GM23338 (cell line): Measurements from ENCODE around the gene TTC17. TPM values are rescaled to one million over a fixed set of nuclear protein-coding genes. Genes with fewer than 3 reads are reported as not detected.
"Not testable (repeated sequence)": the region's sequence is repeated elsewhere in the genome, so short reads cannot be mapped to it uniquely, and the experiment has no call there.

Source experiments
- ATAC-seq: fragments of 200-7000 bp; cut with Tn5 transposase; 3 replicates; pipeline ENCODE4 v1.9.1; 2020
- DNase-seq: peaks from one replicate; pipeline ENCODE4 v3.0.0-alpha.2; 2015; ENCODE audit warnings: low spot score
- H2AFZ ChIP-seq: fragments of 200-600 bp; sonication (generic); 2 replicates; pipeline ENCODE4 v1.8.0; 2016; ENCODE audit warnings: antibody characterized with exemption, mild to moderate bottlenecking, moderate library complexity
- H3F3A ChIP-seq: fragments of 200-600 bp; sonication (generic); replicated peaks from 2 replicates; pipeline ENCODE4 v1.8.0; 2017; ENCODE audit warnings: antibody characterized with exemption, mixed run types, low read depth
- H3K27ac ChIP-seq: fragments of 200-600 bp; sonication (generic); 2 replicates; pipeline ENCODE4 v1.6.1; 2016; ENCODE audit warnings: low read depth
- H3K27me3 ChIP-seq: fragments of 200-600 bp; sonication (generic); 2 replicates; pipeline ENCODE4 v1.8.0; 2016; ENCODE audit warnings: mild to moderate bottlenecking, mixed run types, moderate library complexity; ENCODE audit not compliant: insufficient read depth
- H3K36me3 ChIP-seq: fragments of 200-600 bp; sonication (generic); 2 replicates; pipeline ENCODE4 v1.8.0; 2016; ENCODE audit warnings: mild to moderate bottlenecking; ENCODE audit not compliant: insufficient read depth
- H3K4me1 ChIP-seq: fragments of 200-600 bp; sonication (generic); 2 replicates; pipeline ENCODE4 v1.8.0; 2016; ENCODE audit warnings: mild to moderate bottlenecking, moderate library complexity; ENCODE audit not compliant: insufficient read depth
- H3K4me2 ChIP-seq: fragments of 200-600 bp; sonication (generic); 2 replicates; pipeline ENCODE4 v1.7.1; 2017; ENCODE audit warnings: mixed run types
- H3K4me3 ChIP-seq: fragments of 200-600 bp; sonication (generic); 2 replicates; pipeline ENCODE4 v1.6.1; 2016; ENCODE audit warnings: mixed run types
- H3K79me2 ChIP-seq: fragments of 200-600 bp; sonication (generic); replicated peaks from 2 replicates; pipeline ENCODE4 v1.8.0; 2017; ENCODE audit warnings: mild to moderate bottlenecking; ENCODE audit not compliant: insufficient read depth
- H3K9me2 ChIP-seq: fragments of 200-600 bp; sonication (generic); 2 replicates; pipeline ENCODE4 v1.8.0; 2017; ENCODE audit not compliant: insufficient read depth
- H4K20me1 ChIP-seq: fragments of 200-600 bp; sonication (generic); replicated peaks from 2 replicates; pipeline ENCODE4 v1.8.0; 2017; ENCODE audit warnings: mild to moderate bottlenecking; ENCODE audit not compliant: insufficient read depth
- H3K27ac Mint-ChIP-seq: 2 replicates; pipeline ENCODE4 v1.8.0; 2020; ENCODE audit warnings: inconsistent platforms, mild to moderate bottlenecking, moderate library complexity, mixed read lengths
- H3K27me3 Mint-ChIP-seq: 3 replicates; pipeline ENCODE4 v1.8.0; 2022; ENCODE audit warnings: low read depth, mild to moderate bottlenecking, moderate library complexity, mixed read lengths, inconsistent platforms; ENCODE audit not compliant: insufficient read depth, poor library complexity
- H3K36me3 Mint-ChIP-seq: 3 replicates; pipeline ENCODE4 v1.8.0; 2021; ENCODE audit warnings: low read depth, mild to moderate bottlenecking, inconsistent platforms, moderate library complexity, mixed read lengths
- H3K4me1 Mint-ChIP-seq: 3 replicates; pipeline ENCODE4 v1.8.0; 2020; ENCODE audit warnings: mild to moderate bottlenecking, inconsistent platforms, mixed read lengths
- H3K4me3 Mint-ChIP-seq: 3 replicates; pipeline ENCODE4 v1.8.0; 2021; ENCODE audit warnings: moderate library complexity, mild to moderate bottlenecking, inconsistent platforms, mixed read lengths
- H3K9me3 Mint-ChIP-seq: 3 replicates; pipeline ENCODE4 v1.8.0; 2020; ENCODE audit warnings: moderate library complexity, mild to moderate bottlenecking, inconsistent platforms, mixed read lengths
- EZH2 ChIP-seq: fragments of 200-600 bp; sonication (generic); IDR thresholded peaks from one replicate; pipeline ENCODE4 v1.8.0; 2017; ENCODE audit warnings: antibody characterized with exemption, mild to moderate bottlenecking, low read depth; ENCODE audit not compliant: unreplicated experiment
- JUNB ChIP-seq: IDR thresholded peaks from one replicate; pipeline ENCODE4 v1.6.1; 2016; ENCODE audit warnings: antibody characterized with exemption; ENCODE audit not compliant: unreplicated experiment
- POLR2AphosphoS5 ChIP-seq: IDR thresholded peaks from 2 replicates; pipeline ENCODE4 v1.6.1; 2016; ENCODE audit warnings: antibody characterized with exemption, low read depth
- STAT1 ChIP-seq: IDR thresholded peaks from one replicate; pipeline ENCODE4 v1.6.1; 2016; ENCODE audit warnings: antibody characterized with exemption; ENCODE audit not compliant: unreplicated experiment
- ZNF114 ChIP-seq: fragments of 250-450 bp; sonication (Bioruptor Pico); IDR thresholded peaks from 2 replicates; pipeline ENCODE4 v1.5.0; 2020; ENCODE audit warnings: mild to moderate bottlenecking, moderate library complexity
- ZNF331 ChIP-seq: fragments of 250-450 bp; sonication (Bioruptor Pico); IDR thresholded peaks from 2 replicates; pipeline ENCODE4 v1.5.0; 2020; ENCODE audit warnings: low read depth, mild to moderate bottlenecking, moderate library complexity
- polyA plus RNA-seq: library from polyadenylated mRNA; unstranded; fragments of >200 nt; fragmentation: Nextera tagmentation; extraction: Ambion mirVana; gene quantifications from 2 replicates; pipeline ENCODE4 v1.2.1, GENCODE V29; 2016
- total RNA-seq: library from RNA; depleted of rRNA; stranded (reverse); fragments of >200 nt; shearing (Covaris generic); gene quantifications from 2 replicates; pipeline ENCODE4 v1.2.3, GENCODE V29; 2014
- TF ChIP-seq, protein P1 (sequence below), 2 experiments: fragments of 200-600 bp in 1 of 2; sonication (generic) in 1 of 2; conservative IDR thresholded peaks; 2 replicates each; pipeline versions ENCODE4 v1.5.1 to v1.6.1; 2016 to 2017; ENCODE audit warnings: antibody characterized with exemption in 2 of 2, low read depth in 2 of 2, mild to moderate bottlenecking in 2 of 2, moderate library complexity in 1 of 2
- TF ChIP-seq, protein P2 (sequence below): fragments of 250-450 bp; sonication (Bioruptor Pico); IDR thresholded peaks from 2 replicates; pipeline ENCODE4 v1.5.0; 2020; ENCODE audit warnings: mild to moderate bottlenecking, moderate library complexity
- TF ChIP-seq, protein P3 (sequence below): IDR thresholded peaks from one replicate; pipeline ENCODE4 v1.6.1; 2018; ENCODE audit warnings: antibody characterized with exemption; ENCODE audit not compliant: unreplicated experiment

TTC17 gene
- total and polyA plus RNA-seq, 2 experiments from 2014 or later, result 59.3 to 87.9 TPM

DNA sequence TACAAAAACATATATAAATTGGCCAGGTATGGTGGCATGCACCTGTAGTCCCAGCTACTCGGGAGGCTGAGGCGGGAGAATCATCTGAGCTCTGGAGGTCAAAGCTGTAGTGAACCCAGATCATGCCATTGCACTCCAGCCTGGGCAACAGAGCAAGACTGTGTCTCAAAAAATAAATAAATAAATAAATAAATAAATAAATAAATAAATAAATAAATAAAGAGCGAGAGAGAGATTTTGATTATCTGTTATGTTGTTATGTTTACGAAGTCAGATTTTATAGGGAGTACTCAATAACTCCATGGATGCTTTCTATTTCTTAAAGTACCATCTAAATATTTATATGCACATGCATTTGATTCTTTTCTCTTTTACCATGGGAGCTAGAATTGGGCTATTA, 43.1 kb downstream of the TTC17 start:
- not testable (repeated sequence) for H3K4me3 Mint-ChIP-seq, H3K4me1 ChIP-seq, H3K27ac Mint-ChIP-seq, H3K27me3 ChIP-seq, H4K20me1 ChIP-seq, H2AFZ ChIP-seq, H3K9me2 ChIP-seq, H3K9me3 Mint-ChIP-seq, DNase-seq, H3K4me2 ChIP-seq, H3F3A ChIP-seq, H3K79me2 ChIP-seq, H3K27me3 Mint-ChIP-seq, ATAC-seq, H3K27ac ChIP-seq, H3K4me3 ChIP-seq
- peaks cover 19% of the 10 kb centered on the region for H3K4me1 Mint-ChIP-seq
- H3K36me3 Mint-ChIP-seq, result peaks cover 49% of the 10 kb centered on the region
- H3K36me3 ChIP-seq, result peaks cover 30% of the 10 kb centered on the region

DNA sequence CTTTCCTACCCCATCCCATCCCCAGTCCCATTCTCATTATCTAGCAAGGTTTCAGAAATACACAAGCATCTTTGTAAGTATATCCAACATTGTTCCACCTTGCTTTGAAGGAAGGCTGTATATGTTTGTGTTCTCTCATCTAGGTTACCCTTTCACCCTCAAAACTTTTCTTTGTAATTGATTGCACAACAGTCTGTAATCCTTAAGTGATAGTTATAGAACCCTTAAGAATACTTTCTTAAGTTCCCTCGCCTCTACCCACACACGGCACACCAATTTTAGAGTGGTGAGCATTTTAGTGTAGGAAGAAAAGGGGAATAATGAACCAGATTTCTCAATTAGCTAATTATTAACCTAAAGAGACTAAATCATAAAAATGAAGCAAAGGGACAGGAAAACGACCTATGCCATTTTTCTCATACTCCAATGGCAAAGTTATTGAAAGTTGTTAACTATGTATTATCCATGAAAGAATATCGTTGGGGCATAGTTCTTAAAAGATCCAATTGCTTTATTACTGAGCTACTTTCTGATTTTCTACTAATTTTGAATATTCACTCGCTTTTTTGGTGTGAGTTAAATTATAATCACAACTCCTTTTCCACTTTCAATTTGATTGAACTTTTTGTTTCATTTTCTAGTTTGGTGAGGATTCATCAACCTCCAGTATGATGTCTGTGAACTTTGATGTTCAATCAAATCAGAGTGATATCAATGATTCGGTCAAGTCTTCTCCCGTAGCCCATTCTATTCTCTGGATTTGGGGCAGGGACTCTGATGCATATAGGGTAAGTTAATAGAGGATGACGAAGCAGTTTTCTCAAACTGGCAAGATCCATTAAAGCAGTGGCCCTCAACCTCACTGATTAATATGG, 44.9 kb downstream of the TTC17 start:
- no peak overlapping the region for H3K4me3 Mint-ChIP-seq
- Histone ChIP-seq H3K27me3 (no peaks in the 10 kb centered on the region), H3K36me3 (peaks cover 38% of the 10 kb centered on the region), H3F3A (no peaks in the 10 kb centered on the region), H3K4me1 (peaks cover 6% of the 10 kb centered on the region; the same call in 1 of the 2 replicates), H4K20me1 (no peaks in the 10 kb centered on the region; the same call in 1 of the 2 replicates), H3K4me2 (no peak overlapping the region), H3K27ac (peak overlapping the region; percentile 64; the same call in 1 of the 2 replicates), H3K4me3 (no peak overlapping the region), H2AFZ (no peak overlapping the region), H3K9me2 (no peaks in the 10 kb centered on the region), H3K79me2 (no peaks in the 10 kb centered on the region)
- peaks cover 19% of the 10 kb centered on the region for H3K4me1 Mint-ChIP-seq
- no peak for ATAC-seq
- no peaks in the 10 kb centered on the region for H3K9me3 Mint-ChIP-seq
- no peak for DNase-seq
- H3K36me3 Mint-ChIP-seq, result peaks cover 38% of the 10 kb centered on the region; the same call in 2 of the 3 replicates
- no peaks in the 10 kb centered on the region for H3K27me3 Mint-ChIP-seq
- H3K27ac Mint-ChIP-seq, result peak overlapping the region; percentile 89
- TF ChIP-seq, protein P1, sequence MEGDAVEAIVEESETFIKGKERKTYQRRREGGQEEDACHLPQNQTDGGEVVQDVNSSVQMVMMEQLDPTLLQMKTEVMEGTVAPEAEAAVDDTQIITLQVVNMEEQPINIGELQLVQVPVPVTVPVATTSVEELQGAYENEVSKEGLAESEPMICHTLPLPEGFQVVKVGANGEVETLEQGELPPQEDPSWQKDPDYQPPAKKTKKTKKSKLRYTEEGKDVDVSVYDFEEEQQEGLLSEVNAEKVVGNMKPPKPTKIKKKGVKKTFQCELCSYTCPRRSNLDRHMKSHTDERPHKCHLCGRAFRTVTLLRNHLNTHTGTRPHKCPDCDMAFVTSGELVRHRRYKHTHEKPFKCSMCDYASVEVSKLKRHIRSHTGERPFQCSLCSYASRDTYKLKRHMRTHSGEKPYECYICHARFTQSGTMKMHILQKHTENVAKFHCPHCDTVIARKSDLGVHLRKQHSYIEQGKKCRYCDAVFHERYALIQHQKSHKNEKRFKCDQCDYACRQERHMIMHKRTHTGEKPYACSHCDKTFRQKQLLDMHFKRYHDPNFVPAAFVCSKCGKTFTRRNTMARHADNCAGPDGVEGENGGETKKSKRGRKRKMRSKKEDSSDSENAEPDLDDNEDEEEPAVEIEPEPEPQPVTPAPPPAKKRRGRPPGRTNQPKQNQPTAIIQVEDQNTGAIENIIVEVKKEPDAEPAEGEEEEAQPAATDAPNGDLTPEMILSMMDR (conservative IDR thresholded peaks at IDR 0.05; ENCODE audit: low read depth in 2 of 2), result no peak
- TF ChIP-seq STAT1, result no peak
- TF ChIP-seq, protein P2, sequence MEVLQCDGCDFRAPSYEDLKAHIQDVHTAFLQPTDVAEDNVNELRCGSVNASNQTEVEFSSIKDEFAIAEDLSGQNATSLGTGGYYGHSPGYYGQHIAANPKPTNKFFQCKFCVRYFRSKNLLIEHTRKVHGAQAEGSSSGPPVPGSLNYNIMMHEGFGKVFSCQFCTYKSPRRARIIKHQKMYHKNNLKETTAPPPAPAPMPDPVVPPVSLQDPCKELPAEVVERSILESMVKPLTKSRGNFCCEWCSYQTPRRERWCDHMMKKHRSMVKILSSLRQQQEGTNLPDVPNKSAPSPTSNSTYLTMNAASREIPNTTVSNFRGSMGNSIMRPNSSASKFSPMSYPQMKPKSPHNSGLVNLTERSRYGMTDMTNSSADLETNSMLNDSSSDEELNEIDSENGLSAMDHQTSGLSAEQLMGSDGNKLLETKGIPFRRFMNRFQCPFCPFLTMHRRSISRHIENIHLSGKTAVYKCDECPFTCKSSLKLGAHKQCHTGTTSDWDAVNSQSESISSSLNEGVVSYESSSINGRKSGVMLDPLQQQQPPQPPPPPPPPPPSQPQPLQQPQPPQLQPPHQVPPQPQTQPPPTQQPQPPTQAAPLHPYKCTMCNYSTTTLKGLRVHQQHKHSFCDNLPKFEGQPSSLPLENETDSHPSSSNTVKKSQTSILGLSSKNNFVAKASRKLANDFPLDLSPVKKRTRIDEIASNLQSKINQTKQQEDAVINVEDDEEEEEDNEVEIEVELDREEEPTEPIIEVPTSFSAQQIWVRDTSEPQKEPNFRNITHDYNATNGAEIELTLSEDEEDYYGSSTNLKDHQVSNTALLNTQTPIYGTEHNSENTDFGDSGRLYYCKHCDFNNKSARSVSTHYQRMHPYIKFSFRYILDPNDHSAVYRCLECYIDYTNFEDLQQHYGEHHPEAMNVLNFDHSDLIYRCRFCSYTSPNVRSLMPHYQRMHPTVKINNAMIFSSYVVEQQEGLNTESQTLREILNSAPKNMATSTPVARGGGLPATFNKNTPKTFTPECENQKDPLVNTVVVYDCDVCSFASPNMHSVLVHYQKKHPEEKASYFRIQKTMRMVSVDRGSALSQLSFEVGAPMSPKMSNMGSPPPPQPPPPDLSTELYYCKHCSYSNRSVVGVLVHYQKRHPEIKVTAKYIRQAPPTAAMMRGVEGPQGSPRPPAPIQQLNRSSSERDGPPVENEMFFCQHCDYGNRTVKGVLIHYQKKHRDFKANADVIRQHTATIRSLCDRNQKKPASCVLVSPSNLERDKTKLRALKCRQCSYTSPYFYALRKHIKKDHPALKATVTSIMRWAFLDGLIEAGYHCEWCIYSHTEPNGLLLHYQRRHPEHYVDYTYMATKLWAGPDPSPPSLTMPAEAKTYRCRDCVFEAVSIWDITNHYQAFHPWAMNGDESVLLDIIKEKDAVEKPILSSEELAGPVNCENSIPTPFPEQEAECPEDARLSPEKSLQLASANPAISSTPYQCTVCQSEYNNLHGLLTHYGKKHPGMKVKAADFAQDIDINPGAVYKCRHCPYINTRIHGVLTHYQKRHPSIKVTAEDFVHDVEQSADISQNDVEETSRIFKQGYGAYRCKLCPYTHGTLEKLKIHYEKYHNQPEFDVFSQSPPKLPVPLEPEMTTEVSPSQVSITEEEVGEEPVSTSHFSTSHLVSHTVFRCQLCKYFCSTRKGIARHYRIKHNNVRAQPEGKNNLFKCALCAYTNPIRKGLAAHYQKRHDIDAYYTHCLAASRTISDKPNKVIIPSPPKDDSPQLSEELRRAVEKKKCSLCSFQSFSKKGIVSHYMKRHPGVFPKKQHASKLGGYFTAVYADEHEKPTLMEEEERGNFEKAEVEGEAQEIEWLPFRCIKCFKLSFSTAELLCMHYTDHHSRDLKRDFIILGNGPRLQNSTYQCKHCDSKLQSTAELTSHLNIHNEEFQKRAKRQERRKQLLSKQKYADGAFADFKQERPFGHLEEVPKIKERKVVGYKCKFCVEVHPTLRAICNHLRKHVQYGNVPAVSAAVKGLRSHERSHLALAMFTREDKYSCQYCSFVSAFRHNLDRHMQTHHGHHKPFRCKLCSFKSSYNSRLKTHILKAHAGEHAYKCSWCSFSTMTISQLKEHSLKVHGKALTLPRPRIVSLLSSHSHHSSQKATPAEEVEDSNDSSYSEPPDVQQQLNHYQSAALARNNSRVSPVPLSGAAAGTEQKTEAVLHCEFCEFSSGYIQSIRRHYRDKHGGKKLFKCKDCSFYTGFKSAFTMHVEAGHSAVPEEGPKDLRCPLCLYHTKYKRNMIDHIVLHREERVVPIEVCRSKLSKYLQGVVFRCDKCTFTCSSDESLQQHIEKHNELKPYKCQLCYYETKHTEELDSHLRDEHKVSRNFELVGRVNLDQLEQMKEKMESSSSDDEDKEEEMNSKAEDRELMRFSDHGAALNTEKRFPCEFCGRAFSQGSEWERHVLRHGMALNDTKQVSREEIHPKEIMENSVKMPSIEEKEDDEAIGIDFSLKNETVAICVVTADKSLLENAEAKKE (CRISPR knock-in tag), result no peak
- TF ChIP-seq, protein P3, sequence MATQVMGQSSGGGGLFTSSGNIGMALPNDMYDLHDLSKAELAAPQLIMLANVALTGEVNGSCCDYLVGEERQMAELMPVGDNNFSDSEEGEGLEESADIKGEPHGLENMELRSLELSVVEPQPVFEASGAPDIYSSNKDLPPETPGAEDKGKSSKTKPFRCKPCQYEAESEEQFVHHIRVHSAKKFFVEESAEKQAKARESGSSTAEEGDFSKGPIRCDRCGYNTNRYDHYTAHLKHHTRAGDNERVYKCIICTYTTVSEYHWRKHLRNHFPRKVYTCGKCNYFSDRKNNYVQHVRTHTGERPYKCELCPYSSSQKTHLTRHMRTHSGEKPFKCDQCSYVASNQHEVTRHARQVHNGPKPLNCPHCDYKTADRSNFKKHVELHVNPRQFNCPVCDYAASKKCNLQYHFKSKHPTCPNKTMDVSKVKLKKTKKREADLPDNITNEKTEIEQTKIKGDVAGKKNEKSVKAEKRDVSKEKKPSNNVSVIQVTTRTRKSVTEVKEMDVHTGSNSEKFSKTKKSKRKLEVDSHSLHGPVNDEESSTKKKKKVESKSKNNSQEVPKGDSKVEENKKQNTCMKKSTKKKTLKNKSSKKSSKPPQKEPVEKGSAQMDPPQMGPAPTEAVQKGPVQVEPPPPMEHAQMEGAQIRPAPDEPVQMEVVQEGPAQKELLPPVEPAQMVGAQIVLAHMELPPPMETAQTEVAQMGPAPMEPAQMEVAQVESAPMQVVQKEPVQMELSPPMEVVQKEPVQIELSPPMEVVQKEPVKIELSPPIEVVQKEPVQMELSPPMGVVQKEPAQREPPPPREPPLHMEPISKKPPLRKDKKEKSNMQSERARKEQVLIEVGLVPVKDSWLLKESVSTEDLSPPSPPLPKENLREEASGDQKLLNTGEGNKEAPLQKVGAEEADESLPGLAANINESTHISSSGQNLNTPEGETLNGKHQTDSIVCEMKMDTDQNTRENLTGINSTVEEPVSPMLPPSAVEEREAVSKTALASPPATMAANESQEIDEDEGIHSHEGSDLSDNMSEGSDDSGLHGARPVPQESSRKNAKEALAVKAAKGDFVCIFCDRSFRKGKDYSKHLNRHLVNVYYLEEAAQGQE, result no peak
- no peak for TF ChIP-seq POLR2AphosphoS5
- TF ChIP-seq ZNF331 (CRISPR knock-in tag), result no peak
- TF ChIP-seq ZNF114 (CRISPR knock-in tag), result no peak
- no peak for TF ChIP-seq EZH2
- TF ChIP-seq JUNB, result no peak
